GM21381 (cell line): Measurements from ENCODE around the gene SYTL3.

Experiments used
- ATAC-seq: cut with Tn5 transposase; IDR thresholded peaks from one replicate; pipeline ENCODE4 v1.9.1; 2021; ENCODE audit warnings: mild to moderate bottlenecking, moderate library complexity; ENCODE audit not compliant: unreplicated experiment

SYTL3 gene

DNA sequence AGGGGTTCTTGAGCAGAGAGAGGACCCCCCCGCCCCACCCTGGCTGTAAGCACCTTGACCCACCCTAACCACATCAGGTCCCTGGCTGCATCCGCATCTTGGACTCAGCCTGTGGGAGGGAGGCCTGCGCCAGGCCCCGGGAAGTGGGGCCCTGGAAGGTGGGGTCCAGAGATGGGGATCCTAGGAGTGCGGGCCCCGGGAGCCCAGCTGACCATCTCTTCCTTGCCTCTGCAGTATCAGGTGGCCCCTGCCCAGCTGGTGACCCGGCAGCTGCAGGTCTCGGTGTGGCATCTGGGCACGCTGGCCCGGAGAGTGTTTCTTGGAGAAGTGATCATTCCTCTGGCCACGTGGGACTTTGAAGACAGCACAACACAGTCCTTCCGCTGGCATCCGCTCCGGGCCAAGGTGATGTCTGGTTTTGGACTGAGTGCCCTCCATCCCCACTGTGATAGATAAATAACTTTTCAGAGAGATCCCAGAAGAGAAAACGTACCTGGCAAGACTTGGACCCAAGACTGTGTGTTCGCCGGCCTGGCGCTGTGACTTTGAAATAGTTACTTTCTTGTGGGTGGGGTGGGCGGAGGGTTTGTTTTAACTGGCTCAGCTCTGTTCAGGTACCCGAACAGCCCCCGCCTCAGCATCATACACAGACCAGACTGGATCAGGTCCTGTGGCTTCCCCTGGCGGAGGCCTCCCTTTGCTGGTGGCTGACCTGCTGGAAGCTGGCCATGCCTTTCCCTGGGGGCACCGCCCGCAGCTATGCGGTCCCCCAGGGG, 107.3 kb downstream of the SYTL3 start:
- no peak for ATAC-seq

- no peak for ATAC-seq
These were observed 107.9 kb downstream of the SYTL3 start for GRCh38 chr6:158757753-158758090.

- no peak for ATAC-seq
These were observed 108.6 kb downstream of the SYTL3 start for GRCh38 chr6:158758451-158758860.

DNA sequence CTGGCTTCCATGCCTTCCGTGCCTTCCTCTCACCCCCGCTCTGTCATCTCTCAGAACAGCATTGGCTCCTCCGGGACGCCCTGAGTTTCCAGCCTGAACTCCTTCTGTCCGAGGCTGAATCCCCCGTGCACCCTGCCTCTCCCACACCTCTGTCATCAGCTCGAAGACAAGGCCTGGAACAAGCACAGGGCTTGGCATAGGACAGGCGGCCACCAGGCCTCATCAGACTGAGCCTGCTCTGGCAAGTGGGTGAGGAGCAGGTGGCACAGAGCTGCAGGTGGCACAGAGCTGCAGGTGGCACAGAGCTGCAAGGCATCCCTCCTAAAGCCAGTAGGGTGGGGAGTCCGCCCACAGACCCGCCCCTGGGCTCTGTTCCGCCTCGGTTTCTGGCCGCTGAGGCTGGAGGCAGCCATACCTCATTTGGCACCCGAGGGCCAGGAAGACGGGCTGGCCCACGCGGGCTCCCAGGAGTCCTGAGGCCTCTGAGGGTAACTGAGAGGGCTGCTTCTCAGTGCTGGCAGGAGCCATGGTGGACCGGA, 109.2 kb downstream of the SYTL3 start:
- no peak for ATAC-seq

- ATAC-seq: no peak
These were observed 110.2 kb downstream of the SYTL3 start for GRCh38 chr6:158759966-158760617.

DNA sequence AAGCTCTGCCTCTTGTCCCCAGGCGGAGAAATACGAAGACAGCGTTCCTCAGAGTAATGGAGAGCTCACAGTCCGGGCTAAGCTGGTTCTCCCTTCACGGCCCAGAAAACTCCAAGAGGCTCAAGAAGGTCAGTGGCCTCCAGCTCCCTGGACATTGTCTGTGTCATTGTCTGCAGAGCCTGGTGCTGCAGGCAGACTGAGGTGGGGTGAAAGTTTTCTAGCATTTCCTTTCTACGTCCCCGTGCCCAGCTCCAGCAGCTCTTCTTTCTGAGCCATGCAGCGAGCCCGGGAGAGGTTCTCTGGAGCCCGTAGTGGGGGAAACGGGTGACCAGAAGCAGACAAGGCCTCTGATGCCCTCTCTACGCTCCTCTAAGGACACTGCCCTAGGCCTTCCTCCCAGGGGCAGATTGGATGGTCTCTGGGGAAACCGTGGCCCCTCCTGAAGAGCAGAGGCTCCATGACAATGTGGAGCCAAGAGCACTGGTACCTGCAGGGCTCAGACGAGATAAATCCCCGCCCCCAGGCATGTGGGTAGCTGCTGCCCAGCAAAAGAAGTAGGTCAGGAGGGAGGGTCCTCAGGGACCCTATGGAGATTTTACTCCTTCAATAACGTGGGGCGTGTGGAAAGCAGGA, 110.9 kb downstream of the SYTL3 start:
- ATAC-seq: no peak

- no peak for ATAC-seq
These were observed 111.9 kb downstream of the SYTL3 start for GRCh38 chr6:158761746-158762145.

- ATAC-seq: no peak
These were observed 113.1 kb downstream of the SYTL3 start for GRCh38 chr6:158762787-158763433.

GRCh38 chr6:158763434-158764182, 113.8 kb downstream of the SYTL3 start:
- no peak for ATAC-seq

- ATAC-seq: no peak
These were observed 114.5 kb downstream of the SYTL3 start for GRCh38 chr6:158764183-158764849.

- ATAC-seq: no peak
These were observed 115.1 kb downstream of the SYTL3 start for GRCh38 chr6:158764926-158765325.

DNA sequence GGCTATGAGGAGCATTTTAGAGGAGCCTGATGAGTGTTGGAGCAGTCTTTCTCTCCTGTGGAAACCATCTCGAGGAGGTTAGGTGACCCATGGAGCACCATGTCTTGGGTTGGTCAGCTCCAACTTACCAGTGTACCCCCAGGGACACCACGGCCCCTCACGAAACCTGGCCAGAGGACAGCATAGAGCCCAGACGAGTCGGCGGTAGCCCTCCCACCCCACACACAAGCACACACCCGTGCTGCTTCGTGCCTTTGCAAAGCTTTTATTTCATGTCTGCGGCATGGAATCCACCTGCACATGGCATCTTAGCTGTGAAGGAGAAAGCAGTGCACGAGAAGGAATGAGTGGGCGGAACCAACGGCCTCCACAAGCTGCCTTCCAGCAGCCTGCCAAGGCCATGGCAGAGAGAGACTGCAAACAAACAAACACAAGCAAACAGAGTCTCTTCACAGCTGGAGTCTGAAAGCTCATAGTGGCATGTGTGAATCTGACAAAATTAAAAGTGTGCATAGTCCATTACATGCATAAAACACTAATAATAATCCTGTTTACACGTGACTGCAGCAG, 115.7 kb downstream of the SYTL3 start:
- ATAC-seq: no peak

- ATAC-seq: no peak
These were observed 117.0 kb downstream of the SYTL3 start for GRCh38 chr6:158766621-158767455.

- no peak for ATAC-seq
These were observed 117.9 kb downstream of the SYTL3 start for GRCh38 chr6:158767709-158768108.

- ATAC-seq: no peak
These were observed 118.6 kb downstream of the SYTL3 start for GRCh38 chr6:158768436-158768835.

- ATAC-seq: no peak
These were observed 119.4 kb downstream of the SYTL3 start for GRCh38 chr6:158769234-158769770.

DNA sequence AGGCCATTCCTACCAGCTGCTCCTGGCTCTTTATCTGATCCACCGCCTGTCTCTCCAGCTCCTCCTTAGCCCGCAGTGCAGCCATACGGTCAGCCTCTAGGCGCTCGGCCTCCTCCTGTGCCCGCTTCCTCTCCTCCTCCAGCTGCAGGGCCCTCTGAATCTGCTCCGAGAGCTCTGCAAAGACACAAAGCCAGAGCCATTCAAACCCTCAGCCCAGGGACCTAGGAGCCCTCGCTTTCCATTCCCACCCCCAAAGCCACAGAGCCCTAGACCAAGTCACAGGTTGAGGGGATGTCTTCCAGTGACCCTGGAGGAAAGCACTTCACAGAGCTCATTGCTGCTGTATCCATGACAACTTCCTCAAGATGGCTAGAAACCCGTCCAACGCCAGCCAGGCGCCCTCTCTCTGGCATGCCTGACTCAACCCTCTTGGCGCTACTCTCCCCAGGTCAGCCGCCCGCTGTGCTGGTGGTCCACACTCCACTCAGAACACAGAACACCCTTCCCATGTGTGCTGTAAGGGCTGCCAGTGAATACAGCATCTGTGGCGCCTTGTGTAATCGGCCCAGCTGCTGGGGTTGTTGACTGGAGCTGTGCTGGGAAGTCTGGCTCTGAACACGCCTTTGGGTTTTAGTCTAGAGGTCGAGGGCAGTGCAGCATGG, 120.0 kb downstream of the SYTL3 start:
- no peak for ATAC-seq
